Stimulated activated CD4-positive, alpha-beta T cell treated with anti-CD3 and anti-CD28 coated beads, Interleukin-12 subunit alpha, Interleukin-12 subunit beta, amount 100 ng/mL, for 4 hours (primary cell): ENCODE results near the gene EPN1.

Experiments used
- DNase-seq: peaks from one replicate; pipeline ENCODE4 v3.0.0-alpha.2; 2020

Gene EPN1

DNA sequence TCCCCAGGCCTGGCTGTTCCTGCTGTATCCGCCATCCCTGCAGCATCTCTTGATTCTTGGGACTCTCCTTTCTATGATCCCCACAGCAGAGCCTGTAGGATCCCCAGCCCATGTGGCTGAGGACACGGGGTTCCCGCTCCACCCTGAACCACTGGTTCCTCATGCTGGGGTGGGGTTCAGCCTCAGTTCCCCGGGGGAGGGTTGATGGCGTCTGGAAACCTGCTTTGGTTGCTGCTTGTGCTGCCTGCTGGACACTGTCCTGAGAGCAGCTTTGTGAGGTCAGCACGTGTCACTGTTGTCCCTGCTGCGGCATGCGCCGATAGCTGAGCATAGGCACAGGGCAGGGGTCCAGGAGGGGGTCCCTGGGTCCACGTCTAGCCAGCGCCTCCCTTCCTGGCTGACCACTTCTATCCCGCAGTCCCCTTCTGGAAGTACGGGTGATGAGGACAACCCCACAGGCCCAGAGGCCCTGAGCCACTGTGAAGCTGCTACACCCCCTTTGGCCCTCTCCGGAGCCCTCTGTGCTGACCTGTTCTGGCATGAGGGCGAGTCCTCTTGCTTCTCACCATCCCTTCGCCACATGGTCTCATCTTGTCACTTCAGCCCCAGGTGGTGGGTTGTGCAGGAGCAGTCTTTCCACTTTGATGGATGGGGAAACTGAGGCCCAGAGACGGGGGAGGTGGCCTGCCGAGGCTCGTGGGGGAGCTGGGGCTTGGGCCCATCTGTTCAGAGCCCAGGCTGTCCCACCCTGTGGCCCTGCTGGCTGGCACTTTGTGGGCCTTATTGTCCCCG, 5.5 kb downstream of the EPN1 start:
- DNase-seq, result no peak

- no peak for DNase-seq
Observed at GRCh38 chr19:55681131-55682092, 6.4 kb downstream of the EPN1 start.

DNA sequence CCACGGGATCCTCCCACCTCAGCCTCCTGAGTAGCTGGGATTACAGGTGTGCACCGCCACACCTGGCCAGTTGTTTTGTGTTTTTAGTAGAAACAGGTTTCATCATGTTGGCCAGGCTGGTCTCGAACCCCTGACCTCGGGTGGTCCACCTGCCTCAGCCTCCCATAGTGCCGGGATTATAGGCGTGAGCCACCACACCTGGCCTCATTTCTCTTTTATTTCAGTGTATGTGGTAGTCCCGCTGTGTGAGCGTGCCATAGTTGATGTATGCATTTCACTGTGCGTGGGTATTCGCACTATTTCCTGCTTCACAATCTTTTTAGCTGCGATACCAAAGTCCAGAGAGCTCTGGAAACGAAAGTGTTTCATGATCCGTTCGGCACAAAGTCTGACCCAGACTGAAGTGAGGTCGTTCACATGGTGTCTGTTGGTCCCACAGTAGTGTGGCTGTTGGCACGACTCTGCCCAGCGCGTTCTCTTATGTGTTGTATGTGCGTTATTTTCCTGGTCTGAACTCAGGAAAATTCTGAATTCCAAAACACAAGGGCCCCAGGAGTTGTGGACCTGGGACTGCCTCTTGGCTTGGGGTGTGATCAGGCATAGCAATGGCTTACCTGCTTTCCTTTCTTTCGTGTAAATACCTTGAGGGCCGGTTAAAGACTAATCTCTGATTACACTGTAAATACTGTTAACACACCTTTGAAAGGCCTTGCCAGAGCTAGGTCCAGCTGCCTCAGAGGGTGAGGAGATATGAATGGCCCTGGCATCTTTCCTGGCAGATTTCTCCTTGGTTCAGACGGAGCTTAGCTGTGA, 8.6 kb downstream of the EPN1 start:
- no peak for DNase-seq

GRCh38 chr19:55684946-55685681, 10.1 kb downstream of the EPN1 start:
- no peak for DNase-seq

- DNase-seq, result no peak
Observed at GRCh38 chr19:55685776-55686175, 10.8 kb downstream of the EPN1 start.

GRCh38 chr19:55686311-55687050, 11.5 kb downstream of the EPN1 start:
- no peak for DNase-seq

DNA sequence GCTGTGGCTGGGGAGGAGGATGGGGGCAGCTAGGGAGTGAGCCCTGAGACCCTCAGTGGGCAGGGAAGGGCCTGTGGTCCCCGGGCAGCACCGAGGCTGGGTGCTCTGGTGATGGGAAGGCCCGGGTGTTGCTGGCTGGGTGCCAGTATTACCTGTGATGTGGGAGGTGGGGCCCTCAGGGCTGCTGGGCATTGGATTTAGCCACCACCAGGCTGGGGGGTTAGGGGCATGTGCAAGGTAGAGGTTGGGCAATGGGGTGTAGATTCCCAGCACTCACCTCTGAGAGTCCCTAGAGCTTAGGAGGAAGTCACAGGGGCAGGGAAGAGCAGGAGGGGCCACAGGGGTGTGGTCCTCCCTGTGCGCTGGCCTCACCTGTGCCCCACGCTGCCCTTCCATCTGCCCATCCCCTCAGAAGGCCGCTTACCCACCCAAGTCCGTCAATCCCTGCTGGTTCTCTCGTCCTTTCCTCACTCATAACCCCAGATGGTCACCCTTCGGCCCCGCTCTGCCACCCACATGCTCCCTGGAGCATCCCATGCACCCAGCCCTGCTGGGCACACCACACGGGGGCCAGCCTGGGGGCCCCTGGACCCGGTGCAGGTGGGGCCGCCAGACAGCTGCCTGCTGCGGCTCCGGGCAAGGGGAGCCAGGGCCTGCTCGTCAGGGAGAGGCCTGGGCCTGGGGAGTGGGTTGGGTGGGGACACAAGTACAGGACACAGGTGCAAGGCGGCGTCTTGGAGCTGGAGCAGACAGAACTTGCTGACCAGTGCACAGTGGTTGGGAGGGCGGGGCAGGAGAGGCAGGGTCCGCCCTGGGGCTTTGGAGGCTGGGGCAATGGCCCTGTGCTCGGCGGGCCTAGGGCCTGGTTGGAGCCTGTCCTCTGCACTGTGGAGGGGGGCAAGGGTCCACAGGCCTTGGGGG, 12.5 kb downstream of the EPN1 start:
- DNase-seq, result no peak

DNA sequence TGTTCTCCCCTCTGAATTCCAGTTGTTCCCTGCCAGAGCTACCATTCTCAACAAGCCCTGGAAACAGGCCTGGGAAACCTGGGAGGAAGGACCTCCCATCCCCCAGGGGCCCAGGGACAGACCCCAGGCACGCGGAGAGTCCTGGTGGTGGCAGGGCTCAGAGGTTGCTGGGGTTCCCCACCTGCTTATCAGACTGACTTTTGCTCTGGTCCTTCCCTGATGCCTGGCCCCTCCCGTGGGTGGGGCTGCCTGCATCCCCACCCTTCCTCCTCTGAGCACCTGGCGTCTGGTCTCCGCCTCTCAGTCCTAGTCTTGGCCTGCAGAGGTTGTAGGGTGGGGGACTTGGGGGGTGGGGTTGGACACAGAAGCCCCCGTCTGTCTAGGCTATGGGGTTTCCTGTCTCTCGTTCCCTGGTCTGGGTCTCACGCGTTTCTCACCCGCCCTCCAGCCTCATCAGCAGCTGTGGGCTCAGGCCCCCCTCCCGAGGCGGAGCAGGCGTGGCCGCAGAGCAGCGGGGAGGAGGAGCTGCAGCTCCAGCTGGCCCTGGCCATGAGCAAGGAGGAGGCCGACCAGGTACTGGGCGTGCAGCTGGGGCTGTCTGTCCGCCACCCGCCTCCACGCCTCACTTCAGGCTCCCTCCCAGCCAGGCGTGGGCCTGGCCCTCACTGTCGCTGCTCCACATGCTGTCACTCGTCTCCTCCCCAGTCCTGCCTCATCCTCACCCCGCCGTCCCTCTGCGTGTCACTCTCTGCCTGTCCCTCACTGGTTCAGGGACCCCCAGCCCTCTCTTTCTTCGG, 13.6 kb downstream of the EPN1 start:
- DNase-seq, result no peak

GRCh38 chr19:55689411-55690108, 14.5 kb downstream of the EPN1 start:
- no peak for DNase-seq

- DNase-seq, result no peak
Observed at GRCh38 chr19:55690109-55690768, 15.2 kb downstream of the EPN1 start.

GRCh38 chr19:55690769-55691545, 15.9 kb downstream of the EPN1 start:
- no peak for DNase-seq

DNA sequence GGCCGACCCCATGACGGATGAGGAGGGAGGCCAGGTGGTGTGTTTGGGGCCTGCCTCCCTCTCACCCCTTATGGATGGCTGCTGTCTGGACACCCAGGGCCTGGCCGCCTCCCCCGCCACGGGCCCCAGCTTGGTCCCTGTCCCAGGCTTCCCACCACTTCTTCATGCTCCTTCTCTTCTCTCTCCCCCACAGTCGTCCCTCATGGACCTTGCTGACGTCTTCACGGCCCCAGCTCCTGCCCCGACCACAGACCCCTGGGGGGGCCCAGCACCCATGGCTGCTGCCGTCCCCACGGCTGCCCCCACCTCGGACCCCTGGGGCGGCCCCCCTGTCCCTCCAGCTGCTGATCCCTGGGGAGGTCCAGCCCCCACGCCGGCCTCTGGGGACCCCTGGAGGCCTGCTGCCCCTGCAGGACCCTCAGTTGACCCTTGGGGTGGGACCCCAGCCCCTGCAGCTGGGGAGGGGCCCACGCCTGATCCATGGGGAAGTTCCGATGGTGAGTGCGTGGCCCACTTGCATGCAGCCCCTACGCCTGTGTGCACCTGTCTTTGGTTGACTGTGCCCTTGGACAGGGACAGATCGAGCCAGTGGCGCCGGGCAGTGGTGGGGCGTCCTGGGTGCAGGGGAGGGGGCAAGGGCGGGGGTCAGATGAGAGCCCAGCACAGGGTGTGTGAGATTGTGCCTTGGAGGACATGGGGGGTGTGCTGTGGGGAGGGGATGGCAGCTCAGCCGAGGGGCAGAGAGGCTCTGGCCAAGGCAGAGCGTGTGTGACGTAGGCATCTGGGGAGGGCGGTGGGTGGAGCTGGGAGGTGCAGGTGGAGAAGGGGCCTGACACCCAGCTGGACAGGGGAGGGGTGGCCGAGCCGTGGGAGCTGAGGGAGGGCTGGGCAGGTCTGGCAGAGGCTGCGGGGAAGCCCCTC, 16.8 kb downstream of the EPN1 start:
- no peak for DNase-seq

- DNase-seq, result no peak
Observed at GRCh38 chr19:55692681-55693081, 17.7 kb downstream of the EPN1 start.

GRCh38 chr19:55693336-55693974, 18.4 kb downstream of the EPN1 start:
- DNase-seq, result no peak

DNA sequence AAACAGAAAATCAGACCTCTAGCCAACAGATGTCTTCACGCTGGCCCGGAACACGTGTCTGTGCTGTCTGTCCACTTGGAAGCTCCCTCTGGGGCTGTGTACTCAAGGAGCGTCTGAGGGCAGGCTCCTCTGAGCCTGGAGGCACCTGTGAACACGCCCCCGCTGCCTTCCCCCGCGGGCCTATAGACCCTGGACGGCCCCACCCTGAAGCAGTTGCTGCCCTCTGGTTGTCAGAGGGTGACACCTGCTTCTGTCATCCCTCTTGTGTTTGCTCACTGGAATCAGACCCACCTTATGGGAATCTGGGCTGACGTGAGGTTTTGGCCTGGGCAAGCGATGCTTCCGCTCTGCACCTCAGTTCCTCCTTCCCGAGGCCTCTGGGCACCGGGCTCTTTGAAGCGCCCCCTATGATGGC, 19.2 kb downstream of the EPN1 start:
- no peak for DNase-seq
